ENCODE data around the gene LRGUK.
"Not testable (repeated sequence)": the region's sequence is repeated elsewhere in the genome, so short reads cannot be mapped to it uniquely, and the experiment has no call there.

DNA sequence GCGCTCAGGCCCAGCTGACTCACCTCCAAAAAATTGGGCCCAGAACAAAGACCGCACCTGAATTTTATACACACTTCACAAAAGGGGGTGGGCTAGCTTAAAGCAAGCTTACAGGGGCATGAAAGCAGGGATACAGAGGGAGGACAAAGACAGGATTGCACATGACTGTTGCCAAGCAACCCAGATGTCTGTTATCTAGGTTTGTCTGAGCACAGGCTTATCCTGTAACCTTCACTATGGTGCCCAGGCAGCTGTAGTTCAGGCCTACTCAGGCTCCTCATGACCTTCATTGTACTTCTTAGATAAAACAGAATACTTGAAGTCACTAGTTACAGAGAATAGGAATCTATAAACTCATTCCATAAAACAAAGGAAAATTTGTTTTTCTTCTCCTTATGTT lies 49.6 kb upstream of the LRGUK start:
- not testable (repeated sequence) for TF ChIP-seq POLR2A, CTCF (IDR thresholded peaks at IDR 0.05)

Measured in right lobe of liver (tissue), 4 donors.